ENCODE data around the gene PPP2R2C. TPM values are rescaled to one million over a fixed set of nuclear protein-coding genes. Genes with fewer than 3 reads are reported as not detected.

PPP2R2C gene
- total RNA-seq, 1 donor from 2014 or later = 0.34 TPM

GRCh38 chr4:6467600-6467999 is 4.8 kb downstream of the PPP2R2C start:
- no peak for DNase-seq

GRCh38 chr4:6466756-6467381 is 5.5 kb downstream of the PPP2R2C start:
- DNase-seq = no peak

GRCh38 chr4:6465955-6466354 is 6.5 kb downstream of the PPP2R2C start:
- no peak for DNase-seq

- DNase-seq = no peak
These were observed 7.4 kb downstream of the PPP2R2C start for GRCh38 chr4:6464842-6465588.

- no peak for DNase-seq
These were observed 8.8 kb downstream of the PPP2R2C start for GRCh38 chr4:6463311-6464289.

- DNase-seq = no peak
These were observed 10.9 kb downstream of the PPP2R2C start for GRCh38 chr4:6461301-6462165.

DNA sequence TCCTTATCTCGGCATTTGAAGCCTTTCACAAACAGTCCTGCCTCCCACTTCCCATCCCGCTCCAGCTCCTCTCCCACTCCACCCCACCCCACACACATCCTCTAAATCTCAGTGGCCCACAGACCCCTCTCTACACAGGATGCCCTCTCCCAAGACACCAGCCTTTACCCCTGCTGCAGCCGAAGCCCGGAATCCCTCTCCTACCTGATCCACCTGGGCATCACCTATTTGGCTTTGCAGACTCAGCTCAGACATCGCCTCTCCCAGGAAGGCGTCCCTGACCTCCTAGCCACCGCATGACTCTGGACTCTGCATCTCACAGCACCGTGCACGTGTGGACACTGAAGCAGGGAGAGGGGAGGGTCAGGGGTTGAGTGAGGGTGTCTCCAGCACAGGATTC is 11.5 kb downstream of the PPP2R2C start:
- no peak for DNase-seq

DNA sequence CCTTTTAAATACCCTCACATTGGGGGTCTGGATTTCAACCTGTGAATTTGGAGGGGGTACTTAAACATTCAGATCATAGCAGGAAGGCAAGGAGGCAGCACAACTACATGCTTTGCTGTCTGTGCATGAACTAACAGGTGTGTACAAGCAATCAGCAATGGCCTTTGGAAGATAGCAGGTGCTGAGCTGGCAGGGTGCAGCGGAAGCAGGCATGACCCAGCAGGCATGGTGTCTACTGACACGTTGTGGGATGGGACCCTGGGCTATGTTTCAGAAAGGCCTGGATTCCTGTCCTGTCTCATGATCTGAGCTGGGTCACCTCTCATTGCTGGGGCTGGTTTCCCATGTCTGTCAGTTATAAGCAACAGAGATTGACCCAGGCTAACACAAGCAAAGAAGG is 13.9 kb downstream of the PPP2R2C start:
- DNase-seq = no peak

DNA sequence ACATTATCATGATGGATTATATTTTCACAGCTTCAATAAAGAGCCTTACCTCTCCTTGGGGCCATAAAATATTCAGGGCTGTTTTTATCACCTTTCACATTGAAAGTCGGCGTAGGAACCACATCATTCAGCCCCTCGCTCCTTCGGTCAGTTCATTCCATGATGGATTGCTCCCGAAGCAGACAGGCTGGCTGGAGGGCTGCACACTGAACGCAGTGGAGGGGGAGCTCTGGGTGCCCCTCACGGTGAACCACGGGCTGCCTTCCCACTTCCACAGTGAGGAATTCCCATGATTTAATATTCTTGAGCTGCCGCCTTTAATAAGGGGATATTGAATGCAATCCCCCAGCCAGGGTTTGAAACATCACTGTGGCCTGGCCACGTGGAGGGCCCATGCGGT is 16.0 kb downstream of the PPP2R2C start:
- no peak for DNase-seq

DNA sequence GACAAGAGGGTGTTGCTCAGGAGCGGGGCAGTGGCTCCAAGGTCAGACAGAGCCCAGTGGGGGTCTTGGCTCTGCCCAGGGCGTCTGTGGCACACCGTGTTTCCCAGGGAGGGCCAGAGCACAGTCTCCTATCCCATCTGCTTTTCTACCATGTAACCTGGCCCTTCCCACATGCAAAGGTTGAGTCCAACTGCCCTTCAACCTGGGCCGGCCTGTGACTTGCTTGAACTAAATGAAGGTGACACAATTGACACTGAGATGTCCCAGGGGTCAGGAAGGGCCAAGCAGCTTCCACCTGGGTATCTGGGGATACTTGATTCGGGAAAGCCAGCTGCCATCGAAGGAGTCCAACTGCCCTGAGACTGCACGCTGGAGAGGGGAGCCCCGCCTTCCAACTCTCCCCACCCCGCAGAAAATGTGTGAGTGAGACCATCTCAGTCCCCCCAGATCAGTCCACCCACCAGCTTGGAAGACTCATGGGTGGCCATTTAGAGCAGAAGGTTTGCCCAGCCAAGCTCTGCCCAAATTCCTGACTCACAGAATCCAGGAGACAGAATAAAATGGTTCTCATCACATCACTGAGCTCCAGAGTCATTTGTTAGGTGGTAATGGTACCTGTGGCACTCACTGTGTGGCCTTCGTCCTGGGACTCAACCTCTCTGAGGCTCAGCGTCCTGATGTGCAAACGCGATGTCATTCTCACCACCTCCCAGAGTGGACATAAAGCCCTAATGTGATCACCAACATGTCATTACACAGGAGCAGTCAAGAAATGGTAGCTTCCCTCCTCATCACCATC is 18.1 kb downstream of the PPP2R2C start:
- no peak for DNase-seq

- no peak for DNase-seq
These were observed 18.8 kb downstream of the PPP2R2C start for GRCh38 chr4:6453688-6453990.

DNA sequence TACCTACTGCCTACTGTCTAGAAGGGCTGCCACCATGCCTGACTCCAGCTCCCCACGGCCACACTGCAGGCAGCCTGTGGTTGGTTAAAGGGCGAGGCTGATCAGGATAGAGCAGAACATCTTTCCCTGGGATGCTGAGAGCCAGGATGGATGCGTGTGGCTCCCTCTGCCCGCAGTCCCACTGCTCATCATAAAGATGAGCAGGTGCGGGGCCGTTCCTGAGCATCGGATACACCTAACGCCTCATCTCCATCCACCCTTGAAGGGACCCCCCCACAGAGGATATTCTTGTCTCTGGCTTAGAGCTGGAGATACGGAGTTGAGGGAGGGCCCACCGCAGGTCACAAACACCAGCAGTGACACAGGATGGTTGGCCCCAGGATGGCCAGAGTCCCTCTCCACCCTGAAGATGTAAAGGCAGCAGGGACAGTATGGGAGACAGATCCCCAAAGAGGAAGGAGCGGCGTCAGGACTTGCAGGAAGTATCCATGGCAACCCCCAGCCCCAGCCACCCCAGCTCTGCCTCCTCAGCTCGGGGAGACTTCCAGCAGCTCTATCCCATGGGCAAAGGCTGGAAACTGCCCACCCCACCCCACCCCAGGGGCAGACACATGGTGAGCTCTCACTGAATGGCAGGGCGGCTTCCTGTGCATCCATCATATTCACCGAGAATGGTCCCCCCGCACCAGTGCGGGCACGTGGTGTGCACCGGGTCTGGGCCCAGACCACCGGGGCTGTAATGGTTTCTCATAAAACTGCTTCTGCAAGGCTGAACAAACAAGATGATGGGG is 19.3 kb downstream of the PPP2R2C start:
- DNase-seq = no peak

- DNase-seq = no peak
These were observed 20.1 kb downstream of the PPP2R2C start for GRCh38 chr4:6452116-6452896.

DNA sequence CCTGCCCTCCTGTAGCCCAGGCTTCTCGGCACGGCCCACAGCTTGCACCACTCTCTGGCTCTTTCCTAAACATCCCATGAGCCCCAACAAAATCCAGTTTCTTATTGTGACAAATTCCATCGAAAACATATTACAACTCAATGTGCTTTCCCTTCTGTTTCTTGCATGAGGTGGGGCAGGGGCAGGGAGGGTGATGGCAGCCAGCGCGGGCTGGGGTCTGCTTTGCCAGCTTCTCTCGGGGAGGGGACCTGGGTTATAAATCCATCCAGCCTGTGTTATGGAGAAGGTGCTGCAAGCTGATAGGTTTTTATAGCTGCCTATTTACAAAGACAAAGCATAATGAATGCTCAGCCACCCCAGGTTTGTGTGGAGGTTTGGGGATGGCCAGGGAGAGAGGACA is 21.1 kb downstream of the PPP2R2C start:
- DNase-seq = no peak

DNA sequence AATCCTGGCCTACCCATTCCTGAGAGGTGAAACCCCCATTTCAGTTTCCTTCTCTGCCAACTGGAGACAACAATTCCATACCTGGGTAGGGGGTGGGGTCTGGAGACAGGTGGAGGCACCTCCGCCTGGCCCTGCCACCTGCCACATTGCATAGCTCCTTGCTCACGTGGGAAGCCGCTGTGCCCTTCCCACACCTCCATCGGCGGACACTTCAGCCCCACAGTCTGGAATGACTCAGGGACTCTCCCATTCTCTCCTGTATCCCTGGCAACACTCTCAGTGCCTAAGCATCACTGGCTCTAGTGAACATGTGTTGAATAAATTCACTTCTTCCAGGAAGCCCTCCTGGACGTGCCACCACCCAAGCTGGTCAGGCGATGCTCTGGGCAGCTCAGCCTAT is 21.7 kb downstream of the PPP2R2C start:
- DNase-seq = no peak

DNA sequence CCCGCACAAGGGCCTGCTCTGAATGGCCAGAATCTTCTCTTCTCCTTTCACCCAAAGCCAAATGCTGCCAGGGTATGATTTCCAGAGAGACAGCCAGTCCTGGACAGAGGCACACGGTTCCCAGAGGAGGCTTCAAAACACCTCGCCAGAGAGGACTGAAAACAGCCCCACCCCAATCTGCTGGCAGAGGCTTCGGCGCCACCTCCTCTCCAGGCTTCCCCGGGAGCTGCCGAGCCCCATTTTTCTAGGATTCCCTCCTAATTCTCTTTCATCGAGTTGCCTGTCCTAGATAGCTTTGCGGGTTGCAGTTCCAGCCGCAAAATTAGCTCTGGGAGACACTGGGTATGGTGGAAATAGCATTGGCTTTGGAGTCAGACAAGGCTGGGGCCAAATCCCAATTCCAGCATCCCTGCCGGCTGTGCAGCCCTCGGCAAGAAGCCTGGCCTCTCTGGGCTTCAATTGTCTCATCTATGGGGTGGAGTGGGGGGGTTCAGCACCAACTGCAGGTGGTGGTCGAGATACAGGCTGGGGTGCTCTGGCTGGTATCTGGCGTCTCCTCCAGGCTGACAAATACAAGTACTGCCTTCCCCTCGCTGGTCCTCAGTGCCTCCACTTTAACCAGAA is 22.6 kb downstream of the PPP2R2C start:
- no peak for DNase-seq

DNA sequence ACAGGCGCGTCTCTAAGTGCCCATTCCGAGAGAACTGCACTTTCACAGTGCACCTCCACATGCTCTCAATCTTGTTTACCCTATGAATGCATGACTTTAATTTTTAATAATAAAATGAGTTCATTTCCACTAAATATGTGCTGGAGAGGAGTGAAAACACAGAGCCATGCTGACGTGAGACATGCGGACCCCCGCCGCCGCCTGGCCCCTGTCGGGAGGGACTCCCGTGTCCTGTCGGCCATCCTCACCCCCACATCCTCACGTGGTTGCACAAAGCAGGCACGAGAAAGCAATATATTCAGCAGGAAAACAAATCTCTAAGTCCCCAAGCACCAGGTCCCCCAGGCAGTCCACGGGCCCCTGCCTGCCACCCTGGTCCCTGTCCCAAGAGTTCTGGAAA is 23.1 kb downstream of the PPP2R2C start:
- DNase-seq = no peak

- DNase-seq = no peak
These were observed 23.8 kb downstream of the PPP2R2C start for GRCh38 chr4:6448476-6449170.

DNA sequence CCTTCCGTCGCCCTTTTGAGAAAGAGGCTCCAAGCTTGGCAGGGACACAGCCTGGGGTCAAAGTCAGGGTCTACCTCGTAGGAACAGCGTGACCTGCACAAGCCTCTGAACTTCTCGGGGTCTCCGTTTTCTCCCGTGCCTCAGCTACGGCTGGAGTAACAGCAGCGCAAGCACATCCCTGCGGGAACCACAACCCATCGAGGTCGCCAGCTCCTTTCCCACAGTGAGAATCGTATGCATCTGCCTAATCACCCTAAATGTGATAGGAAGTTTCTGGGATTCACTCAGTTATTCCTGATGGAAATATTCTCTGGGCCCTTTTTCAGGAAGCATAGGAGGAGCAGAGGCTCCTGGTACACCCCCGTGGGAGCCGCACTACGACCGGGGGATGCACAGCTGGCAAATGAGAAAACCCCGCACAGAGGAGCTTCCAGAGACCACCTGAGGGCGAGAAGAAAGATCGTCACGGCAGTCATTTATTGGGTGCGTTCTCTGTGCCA is 24.7 kb downstream of the PPP2R2C start:
- no peak for DNase-seq

All from dermis blood vessel endothelial cell (primary cell).